Keratinocyte (primary cell): ENCODE data around the gene SYCE3. TPM values are rescaled to one million over a fixed set of nuclear protein-coding genes. Genes with fewer than 3 reads are reported as not detected.

Experiments used
- DNase-seq: peaks from one replicate; pipeline ENCODE4 v3.0.0-alpha.2; 2011; ENCODE audit warnings: low read depth, missing footprints, low spot score
- FAIRE-seq: peaks from 2 replicates; lab custom pipeline; 2011; peaks lifted over from hg19 to GRCh38; lab: Jason Lieb, UNC
- H2AFZ ChIP-seq: 2 replicates; pipeline ENCODE4 v1.6.0; 2012; ENCODE audit warnings: low read length, control low read depth, inconsistent platforms; ENCODE audit not compliant: control insufficient read depth
- H3K27ac ChIP-seq: 2 replicates; pipeline ENCODE4 v1.5.1; 2011; ENCODE audit warnings: low read length; ENCODE audit not compliant: control insufficient read depth, insufficient read depth
- H3K27me3 ChIP-seq: 3 replicates; pipeline ENCODE4 v1.6.0; 2011; ENCODE audit warnings: low read length; ENCODE audit not compliant: control insufficient read depth, insufficient read depth; ENCODE audit errors: extremely low read depth
- H3K36me3 ChIP-seq, 2 experiments: 2 replicates in 1 of 2; 3 replicates in 1 of 2; pipeline ENCODE4 v1.5.1; 2011; ENCODE audit warnings: low read length in 2 of 2, mild to moderate bottlenecking in 1 of 2; ENCODE audit not compliant: control insufficient read depth in 2 of 2, insufficient read depth in 2 of 2; ENCODE audit errors: extremely low read depth in 1 of 2
- H3K4me1 ChIP-seq: 3 replicates; pipeline ENCODE4 v1.5.1; 2011; ENCODE audit warnings: low read length; ENCODE audit not compliant: control insufficient read depth, insufficient read depth; ENCODE audit errors: extremely low read depth
- H3K4me2 ChIP-seq: 3 replicates; pipeline ENCODE4 v1.6.0; 2011; ENCODE audit warnings: low read depth, low read length; ENCODE audit not compliant: control insufficient read depth, insufficient read depth; ENCODE audit errors: extremely low read depth
- H3K4me3 ChIP-seq, 3 experiments: fragments of 200-600 bp in 1 of 3; sonication (generic) in 1 of 3; 2 replicates in 2 of 3; 3 replicates in 1 of 3; pipeline ENCODE4 v1.5.1; 2011 to 2016; ENCODE audit warnings: low read length in 3 of 3, mild to moderate bottlenecking in 3 of 3, control low read depth in 2 of 3, inconsistent platforms in 1 of 3, low read depth in 1 of 3, mixed read lengths in 1 of 3, mixed run types in 1 of 3, moderate library complexity in 1 of 3; ENCODE audit not compliant: control insufficient read depth in 2 of 3, insufficient read depth in 2 of 3; ENCODE audit errors: extremely low read depth in 1 of 3
- H3K79me2 ChIP-seq: 2 replicates; pipeline ENCODE4 v1.6.0; 2012; ENCODE audit warnings: low read length; ENCODE audit not compliant: control insufficient read depth, insufficient read depth
- H3K9ac ChIP-seq: 3 replicates; pipeline ENCODE4 v1.6.0; 2011; ENCODE audit warnings: low read length; ENCODE audit not compliant: control insufficient read depth, insufficient read depth; ENCODE audit errors: extremely low read depth
- H3K9me1 ChIP-seq: 3 replicates; pipeline ENCODE4 v1.6.0; 2011; ENCODE audit warnings: low read length; ENCODE audit not compliant: control insufficient read depth, insufficient read depth; ENCODE audit errors: extremely low read depth
- H3K9me3 ChIP-seq: 2 replicates; pipeline ENCODE4 v1.5.1; 2012; ENCODE audit warnings: low read depth, low read length; ENCODE audit not compliant: control insufficient read depth
- H4K20me1 ChIP-seq: 3 replicates; pipeline ENCODE4 v1.6.0; 2011; ENCODE audit warnings: low read length; ENCODE audit not compliant: control insufficient read depth, insufficient read depth; ENCODE audit errors: extremely low read depth
- CTCF ChIP-seq, 3 experiments: IDR thresholded peaks in 1 of 3; conservative IDR thresholded peaks in 1 of 3; optimal IDR thresholded peaks in 1 of 3; 2 replicates in 2 of 3; 3 replicates in 1 of 3; pipeline versions ENCODE3 to v1.5.1; 2011; ENCODE audit warnings: low read length in 3 of 3, mild to moderate bottlenecking in 3 of 3, moderate library complexity in 2 of 3, control low read depth in 1 of 3, inconsistent platforms in 1 of 3; ENCODE audit not compliant: insufficient read depth in 2 of 3; ENCODE audit errors: extremely low read depth in 1 of 3
- EZH2 ChIP-seq: IDR thresholded peaks from one replicate; pipeline ENCODE4 v1.6.1; 2012; ENCODE audit warnings: inconsistent platforms, mild to moderate bottlenecking, low read length, moderate library complexity
- dilution Hi-C: fragments of 300-500 bp; cut with MboI; formaldehyde crosslinking; loops from one replicate; pipeline ENCODE4 v1.7.0; 2020; ENCODE audit warnings: low sequenced_read_pairs; ENCODE audit not compliant: extremely low pct_ligation_motif_present
- polyA plus RNA-seq, 5 experiments: library from polyadenylated mRNA; depleted of rRNA in 3 of 5; stranded (reverse) in 3 of 5; stranded (forward) in 1 of 5; unstranded in 1 of 5; fragments of >200 nt; gene quantifications; 1 replicate in 1 of 5; 2 replicates in 3 of 5; 3 replicates in 1 of 5; pipeline versions ENCODE4 v1.2.1 to v1.2.3, GENCODE V29; 2011 to 2012; ENCODE audit warnings: missing spikeins in 2 of 5, low read depth in 1 of 5, low replicate concordance in 1 of 5

Gene SYCE3
- polyA plus RNA-seq, 1 donor (not counting 4 experiments of a cell fraction or from before 2014, with no cell fraction given) = 0.17 TPM

- Histone ChIP-seq H3K4me3 (no peak overlapping the region), H3K9ac (no peak overlapping the region), H3K9me1 (no peaks in the 10 kb centered on the region), H3K4me1 (no peaks in the 10 kb centered on the region), H4K20me1 (no peaks in the 10 kb centered on the region), H3K27ac (no peak overlapping the region), H3K79me2 (no peaks in the 10 kb centered on the region), H3K4me2 (no peak overlapping the region), H3K9me3 (no peaks in the 10 kb centered on the region), H2AFZ (no peak overlapping the region), H3K36me3 (no peaks in the 10 kb centered on the region), H3K27me3 (peaks cover 10% of the 10 kb centered on the region)
- FAIRE-seq = no peak
- dilution Hi-C loops = no loop called here
- TF ChIP-seq CTCF (optimal IDR thresholded peaks at IDR 0.05 in 1 of 3, IDR thresholded peaks at IDR 0.05 in 1 of 3, conservative IDR thresholded peaks at IDR 0.05 in 1 of 3; ENCODE audit: extremely low read depth in 1 of 3, insufficient read depth in 2 of 3, low read length in 3 of 3) (no peak), EZH2 (no peak)
- no peak for DNase-seq
These were observed 32.5 kb upstream of the SYCE3 start for GRCh38 chr22:50595189-50595588.

GRCh38 chr22:50587407-50587806, 24.7 kb upstream of the SYCE3 start:
- Histone ChIP-seq H3K9ac (no peak overlapping the region), H3K9me3 (no peaks in the 10 kb centered on the region), H3K79me2 (peaks cover 4% of the 10 kb centered on the region), H3K27ac (no peak overlapping the region), H3K27me3 (no peaks in the 10 kb centered on the region), H2AFZ (no peak overlapping the region), H3K4me2 (no peak overlapping the region), H3K36me3 (no peaks in the 10 kb centered on the region), H3K9me1 (no peaks in the 10 kb centered on the region), H3K4me1 (peaks cover 5% of the 10 kb centered on the region), H4K20me1 (no peaks in the 10 kb centered on the region), H3K4me3 (no peak overlapping the region)
- dilution Hi-C loops = no loop called here
- FAIRE-seq (no peak), DNase-seq (no peak)
- TF ChIP-seq CTCF (optimal IDR thresholded peaks at IDR 0.05 in 1 of 3, IDR thresholded peaks at IDR 0.05 in 1 of 3, conservative IDR thresholded peaks at IDR 0.05 in 1 of 3; ENCODE audit: extremely low read depth in 1 of 3, insufficient read depth in 2 of 3, low read length in 3 of 3) (no peak), EZH2 (no peak)
